ENCODE data around the gene DIRAS1.
"Not testable (repeated sequence)": the region's sequence is repeated elsewhere in the genome, so short reads cannot be mapped to it uniquely, and the experiment has no call there.

The DIRAS1 gene

DNA sequence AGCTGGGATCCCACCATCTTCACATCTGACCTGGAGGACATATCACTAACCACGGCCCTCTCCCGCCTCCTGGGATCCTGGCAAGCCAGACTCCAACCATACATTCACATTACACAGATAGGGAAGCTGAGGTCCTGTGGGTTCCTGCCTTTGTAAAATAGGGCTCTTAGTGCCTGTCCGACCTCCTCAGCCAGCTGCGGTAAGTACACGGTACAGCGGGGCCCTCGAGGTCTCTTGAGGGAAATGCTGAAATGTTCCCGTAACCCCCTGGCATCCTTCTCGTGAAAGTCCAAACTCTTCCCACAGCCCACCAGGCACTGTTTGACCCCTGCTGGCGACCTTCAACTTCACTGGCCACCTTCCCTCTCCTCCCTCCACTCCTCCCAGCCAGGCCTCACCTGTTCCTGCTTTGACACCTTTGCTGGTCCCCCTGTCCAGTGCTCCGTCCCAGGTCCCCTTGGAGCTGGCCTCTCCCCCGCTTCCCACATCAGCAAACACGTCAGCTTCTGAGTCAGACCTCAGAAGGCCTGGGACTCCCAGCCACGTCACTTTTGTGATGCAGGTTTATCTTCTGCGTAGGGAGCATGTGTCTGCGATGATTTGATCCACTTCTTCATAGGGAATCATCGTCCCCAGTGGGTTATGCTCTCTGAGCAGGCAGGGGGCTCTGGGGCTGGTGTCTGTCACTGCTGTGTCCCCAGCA lies 9.8 kb downstream of the DIRAS1 start:
- no peak for DNase-seq

DNA sequence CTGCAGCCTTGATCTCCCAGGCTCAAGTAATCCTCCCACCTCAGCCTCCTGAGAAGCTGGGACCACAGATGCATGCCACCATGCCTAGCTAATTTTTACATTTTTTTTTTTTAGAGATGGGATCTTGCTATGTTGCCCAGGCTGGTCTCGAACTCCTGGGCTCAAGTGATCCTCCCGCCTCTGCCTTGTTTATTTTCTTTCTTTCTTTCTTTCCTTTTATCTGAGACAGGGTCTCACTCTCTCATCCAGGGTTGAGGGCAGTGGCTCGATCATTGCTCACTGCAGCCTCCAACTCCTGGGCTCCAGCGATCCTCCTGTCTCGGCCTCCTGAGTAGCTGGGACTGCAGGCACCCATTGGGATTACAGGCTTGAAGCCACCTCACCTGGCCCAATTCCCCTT lies 14.9 kb downstream of the DIRAS1 start:
- DNase-seq, result no peak

DNA sequence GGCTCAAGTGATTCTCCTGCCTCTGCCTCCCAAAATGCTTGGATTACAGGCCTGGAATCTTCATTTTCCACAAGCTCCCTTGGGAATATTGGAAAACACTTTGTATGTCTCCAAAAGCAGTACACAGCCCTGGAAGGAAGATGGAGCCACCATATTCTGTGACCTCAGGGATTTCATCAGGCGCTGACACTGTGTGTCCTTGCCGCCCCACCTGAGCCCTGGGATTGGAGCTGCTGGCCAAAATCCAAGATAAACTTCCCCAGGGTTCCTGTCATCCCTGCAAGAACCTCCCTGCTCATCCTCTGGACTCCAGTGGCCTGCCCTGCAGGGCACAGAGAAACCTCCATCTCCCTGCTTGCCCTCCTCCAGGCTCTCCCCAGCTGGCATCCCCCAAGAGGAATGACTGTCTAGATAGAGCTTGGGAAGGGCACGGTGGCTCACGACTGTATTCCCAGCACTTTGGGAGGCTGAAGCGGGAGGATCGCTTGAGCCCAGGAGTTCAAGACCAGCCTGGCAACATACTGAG lies 17.4 kb downstream of the DIRAS1 start:
- DNase-seq, result no peak

DNA sequence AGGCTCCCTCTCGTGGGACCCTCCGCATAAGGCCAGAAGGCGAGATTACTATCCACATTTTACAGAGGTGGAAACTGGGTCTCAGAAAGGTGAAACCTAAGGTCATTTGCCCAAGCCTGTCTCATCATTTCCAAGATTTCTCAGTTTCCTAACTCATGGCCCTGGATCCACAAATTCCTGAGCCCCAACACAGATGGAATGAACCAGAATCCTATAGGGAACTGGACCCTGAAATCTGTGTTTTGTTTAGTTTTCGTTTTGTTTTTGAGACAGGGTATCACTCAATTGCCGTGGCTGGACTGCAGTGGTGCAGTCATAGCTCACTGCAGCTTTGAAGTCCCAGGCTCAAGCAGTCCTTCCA lies 18.1 kb downstream of the DIRAS1 start:
- no peak for DNase-seq

DNA sequence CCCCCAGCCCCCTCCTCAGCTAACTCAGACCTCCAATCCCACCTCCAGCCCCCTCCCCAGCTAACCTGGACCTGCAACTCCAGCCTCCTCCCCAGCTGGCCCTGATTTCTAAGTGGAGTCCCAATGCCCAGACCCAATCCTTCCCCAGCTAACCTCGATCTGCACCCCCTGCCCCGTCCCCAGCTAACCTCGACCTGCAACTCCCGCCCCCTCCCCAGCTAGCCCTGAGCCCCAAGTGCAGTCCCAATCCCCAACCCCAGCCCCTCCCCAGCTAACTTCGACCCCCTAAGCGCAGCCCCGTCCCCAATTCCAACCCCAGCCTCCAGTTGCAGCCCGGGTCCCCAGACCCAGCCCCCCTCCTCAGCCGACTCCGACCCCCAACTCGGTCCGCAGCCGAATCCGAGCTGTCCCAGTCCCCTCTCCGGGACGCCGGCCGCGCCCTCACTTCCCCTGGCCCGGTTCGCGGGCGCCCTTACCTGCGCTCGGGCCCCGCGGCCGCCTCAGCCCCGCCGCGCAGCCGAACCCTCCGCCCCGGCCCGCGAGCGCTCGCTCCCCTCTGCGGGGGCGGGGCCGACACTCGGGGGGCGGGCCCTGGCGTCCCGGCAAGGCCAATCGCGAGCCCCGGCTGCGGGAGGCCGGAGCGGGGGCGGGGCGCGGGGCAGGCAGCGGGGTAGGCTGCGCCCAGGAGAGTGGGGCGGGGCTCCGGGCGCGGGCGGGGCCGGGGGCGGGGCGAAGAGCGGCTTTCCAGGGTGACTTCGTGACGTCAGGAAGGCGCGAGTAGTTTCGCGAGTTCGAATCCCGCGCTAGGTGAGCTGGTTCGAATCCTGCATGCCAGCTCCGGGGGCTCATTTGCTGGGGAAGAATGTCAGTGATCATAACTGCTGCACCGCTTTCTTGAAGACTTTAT lies 18.7 kb downstream of the DIRAS1 start, which contains the start of gene GNG7:
TSS of gene GNG7 (minus strand) at position 525 of the 907 bp plus-strand sequence. CDS start 182,006 bp downstream, outside the sequence.
- DNase-seq, result peak; percentile 64

DNA sequence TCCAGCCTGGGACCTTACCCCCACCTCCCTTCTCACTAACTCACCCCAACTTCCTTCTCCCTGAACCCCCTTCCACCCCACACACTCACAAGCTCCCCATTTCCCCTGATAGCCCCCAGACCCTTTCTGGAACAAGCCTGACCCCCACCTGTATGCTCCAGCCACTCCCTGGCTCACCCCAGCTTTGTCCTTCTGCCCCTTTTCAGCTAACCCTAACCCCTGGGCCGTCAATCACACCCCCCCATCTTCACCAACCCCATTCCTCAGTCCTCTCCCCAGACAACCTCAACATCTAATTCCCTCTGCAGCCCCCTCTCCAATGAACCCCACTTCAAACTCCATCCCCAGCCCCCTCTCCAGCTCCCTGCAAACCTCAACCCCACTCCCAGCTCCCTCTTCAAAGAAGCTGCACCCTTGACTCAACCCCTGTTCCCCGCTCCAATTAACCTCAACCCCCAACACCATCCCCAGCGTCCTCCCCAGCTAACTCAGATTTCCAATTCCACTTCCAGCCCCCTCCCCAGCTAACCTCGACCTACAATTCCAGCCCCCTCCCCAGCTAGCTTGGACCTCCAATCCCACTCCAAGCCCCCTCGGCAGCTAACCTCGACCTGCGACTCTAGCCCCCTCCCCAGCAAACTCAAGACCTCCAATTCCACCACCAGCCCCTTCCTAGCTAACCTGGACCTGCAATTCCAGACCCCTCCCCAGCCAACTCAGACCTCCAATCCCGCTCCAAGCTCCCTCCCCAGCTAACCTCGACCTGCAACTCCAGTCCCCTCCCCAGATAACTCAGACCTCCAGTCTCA lies 19.6 kb downstream of the DIRAS1 start:
- DNase-seq, result no peak

DNA sequence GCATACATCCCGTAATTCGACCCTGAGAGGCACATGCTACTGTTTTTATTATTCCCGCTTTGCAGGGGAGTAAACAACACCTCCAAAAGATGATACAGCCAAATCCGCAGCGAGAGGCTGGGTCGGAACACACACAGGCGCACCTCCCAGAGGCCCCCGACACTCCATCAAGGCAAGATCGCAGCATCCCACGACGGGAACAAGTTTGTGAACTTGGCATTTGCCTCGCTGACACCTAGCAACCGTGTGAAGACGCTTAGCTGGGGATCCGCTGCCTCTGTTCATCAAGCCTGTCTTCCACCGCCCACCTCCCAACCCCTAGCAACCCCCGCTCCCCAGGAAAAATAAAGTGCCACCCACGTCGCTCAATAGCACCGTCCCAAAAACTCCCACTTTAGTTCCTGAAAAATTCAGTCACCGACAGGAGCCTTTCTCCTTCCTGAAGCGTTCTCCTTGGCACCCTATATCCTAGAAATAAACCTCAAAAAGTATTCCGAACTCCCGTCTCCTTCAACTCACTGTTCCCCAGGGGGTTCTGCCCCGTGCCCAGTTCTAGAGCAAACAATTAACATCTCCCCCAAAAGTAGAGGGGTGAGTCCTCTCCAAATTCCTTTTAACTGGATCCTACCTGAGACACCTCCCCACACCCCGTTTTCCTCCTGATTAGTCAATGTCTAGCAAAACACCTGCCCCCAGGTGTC lies 20.4 kb downstream of the DIRAS1 start:
- DNase-seq, result no peak

DNA sequence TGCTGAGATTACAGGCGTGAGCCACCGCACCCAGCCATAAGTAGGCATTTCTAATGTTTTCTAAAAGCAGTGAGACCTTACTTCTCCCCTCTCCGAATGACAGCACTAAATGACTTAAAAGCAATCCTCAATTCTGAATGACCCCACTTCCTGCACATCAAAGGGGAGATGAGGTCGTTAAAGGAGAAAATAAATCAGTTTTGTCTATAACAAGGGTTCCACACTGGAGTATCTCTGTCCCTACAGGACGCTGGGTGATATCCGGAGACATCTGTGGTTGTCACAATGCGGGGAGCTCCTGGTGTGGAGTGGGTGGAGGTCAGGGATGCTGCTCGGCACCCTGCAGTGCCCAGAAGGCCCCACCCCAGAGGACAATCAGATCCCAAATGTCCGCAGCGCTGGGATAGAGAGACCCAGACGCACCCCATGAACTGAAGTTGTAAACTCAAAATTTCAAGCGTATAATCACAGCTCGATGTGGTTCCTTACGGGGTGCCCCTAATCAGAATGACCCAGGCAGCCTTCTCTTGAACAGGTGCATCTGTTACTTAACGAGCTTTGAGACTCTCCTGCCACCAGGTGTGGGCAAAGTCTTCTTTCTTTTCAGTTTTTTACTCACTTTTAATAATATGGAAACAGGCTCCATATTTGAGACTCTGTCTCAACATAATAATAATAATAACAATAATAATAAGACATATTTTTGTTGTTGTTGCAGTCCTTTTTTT lies 21.6 kb downstream of the DIRAS1 start:
- DNase-seq, result no peak

DNA sequence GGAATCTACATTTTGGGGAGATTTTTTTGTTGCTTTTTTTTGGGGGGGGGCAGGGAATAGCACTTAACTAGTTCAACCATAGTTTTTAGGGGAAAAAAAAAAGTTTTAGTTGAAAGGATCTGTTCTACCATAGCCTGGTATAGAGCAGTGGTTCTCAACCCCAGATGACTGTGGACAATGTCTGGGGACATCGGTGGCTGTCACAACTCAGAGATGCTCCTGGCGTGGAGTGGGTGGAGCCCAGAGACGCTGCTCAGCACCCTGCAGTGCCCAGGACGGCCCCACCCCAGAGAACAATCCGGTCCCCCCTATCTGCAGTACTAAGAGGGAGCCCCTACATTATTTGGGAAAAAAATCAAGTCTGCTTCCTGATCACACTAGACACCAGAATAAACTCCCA lies 27.0 kb downstream of the DIRAS1 start:
- no peak for DNase-seq

DNA sequence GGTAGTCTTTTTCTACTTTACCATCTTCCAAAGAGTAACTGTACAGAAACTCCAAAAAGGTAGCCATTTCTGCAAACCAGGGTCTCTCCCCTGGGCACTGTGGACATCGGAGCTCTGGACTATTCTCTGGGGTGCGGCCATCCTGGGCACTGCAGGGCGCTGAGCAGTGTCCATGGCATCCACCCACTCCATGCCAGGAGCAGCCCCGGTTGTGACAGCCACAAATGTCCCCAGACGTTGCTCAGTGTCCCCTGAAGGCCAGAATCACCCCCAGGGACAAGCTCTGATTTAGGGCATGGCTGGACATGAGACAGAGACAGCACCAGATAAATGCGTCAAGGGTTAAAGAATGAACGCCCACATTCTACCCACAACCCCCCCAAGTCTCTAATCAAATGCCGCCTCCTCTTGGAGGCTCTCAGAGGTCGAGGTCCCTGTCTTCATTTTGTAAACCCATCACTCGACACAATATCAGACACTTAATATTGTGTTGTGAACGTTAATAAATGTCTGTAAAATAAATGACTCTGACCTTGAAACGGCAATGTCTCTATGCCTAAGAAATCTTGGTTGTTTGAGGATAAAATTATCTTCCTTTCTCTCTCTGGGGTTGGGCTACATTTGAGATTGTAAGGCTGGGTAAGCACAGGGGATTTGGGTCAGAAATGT lies 27.5 kb downstream of the DIRAS1 start:
- no peak for DNase-seq

DNA sequence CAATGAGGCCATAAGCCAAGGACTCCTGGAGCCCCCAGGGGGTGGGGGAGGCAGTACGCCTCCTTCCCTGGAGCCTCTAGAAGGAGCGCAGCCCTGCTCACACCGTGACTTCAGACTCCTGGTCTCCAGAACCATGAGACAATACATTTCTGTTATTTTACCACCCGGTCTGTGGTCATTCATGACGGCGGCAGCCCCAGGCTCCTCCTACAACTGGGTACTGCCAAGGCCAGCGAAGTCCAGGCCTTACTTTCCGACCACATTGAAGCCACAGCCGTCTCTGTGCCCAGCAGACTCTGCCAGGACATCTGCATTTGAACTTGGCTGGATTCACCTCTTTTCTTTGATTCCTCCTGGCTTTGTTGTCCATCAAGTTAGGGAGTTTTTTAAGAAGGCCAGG lies 29.2 kb downstream of the DIRAS1 start:
- DNase-seq, result no peak

DNA sequence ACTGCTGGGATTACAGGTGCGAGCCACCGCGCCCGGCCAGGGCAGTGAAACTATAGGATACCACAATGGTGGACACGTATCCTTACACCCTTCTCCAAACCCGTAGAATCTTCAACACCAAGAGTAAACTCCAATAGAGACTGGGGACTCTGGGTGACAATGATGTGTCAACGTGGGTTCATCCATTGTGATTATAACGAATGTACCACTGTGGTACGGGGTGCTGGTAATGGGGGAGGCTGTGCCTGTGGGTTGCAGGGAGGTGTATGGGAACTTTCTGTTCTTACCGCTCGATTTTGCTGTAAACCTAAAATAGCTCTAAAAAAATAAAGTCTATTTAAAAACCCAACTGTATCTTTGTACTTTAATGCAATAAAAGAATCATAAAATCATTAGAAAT lies 30.3 kb downstream of the DIRAS1 start:
- no peak for DNase-seq

DNA sequence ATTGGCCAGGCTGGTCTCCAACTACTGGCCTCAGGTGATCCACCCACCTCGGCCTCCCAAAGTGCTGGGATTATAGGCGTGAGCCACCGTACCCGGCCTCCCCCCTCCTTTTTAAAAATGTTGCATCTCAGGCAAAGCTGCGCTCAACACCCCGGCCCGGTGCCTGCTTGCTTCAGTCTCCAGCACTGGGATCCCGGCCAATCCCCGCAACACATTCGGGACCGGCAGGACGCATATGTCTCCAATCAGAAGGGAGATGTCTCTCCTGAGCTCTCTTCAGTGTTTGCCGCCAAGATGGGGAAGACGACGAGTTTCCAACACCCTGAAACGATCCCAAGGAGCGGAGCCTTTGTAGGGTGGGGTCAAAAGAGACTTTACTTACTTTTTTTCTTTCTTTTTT lies 34.8 kb downstream of the DIRAS1 start:
- DNase-seq, result no peak

DNA sequence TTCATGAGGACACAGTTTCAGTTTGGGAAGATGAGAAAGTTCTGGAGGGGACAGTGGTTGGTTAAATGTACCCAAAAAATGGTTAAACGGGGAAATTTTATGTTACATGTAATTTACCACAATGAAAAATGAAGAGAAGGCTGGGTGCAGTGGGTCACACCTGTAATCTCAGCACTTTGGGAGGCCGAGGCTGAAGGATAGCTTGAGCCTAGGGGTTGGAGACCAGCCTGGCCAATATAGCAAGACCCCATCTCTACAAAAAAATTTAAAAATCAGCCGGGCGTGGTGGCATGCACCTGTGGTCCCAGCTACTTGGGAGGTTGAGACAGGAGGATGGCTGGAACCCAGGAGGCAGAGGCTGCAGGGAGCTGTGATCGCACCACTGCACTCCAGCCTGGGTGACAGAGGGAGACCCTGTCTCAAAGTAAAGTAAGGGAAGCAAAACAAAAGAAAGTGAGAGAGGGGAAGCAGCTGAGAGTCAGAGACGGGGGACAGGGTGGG lies 35.9 kb downstream of the DIRAS1 start:
- no peak for DNase-seq

DNA sequence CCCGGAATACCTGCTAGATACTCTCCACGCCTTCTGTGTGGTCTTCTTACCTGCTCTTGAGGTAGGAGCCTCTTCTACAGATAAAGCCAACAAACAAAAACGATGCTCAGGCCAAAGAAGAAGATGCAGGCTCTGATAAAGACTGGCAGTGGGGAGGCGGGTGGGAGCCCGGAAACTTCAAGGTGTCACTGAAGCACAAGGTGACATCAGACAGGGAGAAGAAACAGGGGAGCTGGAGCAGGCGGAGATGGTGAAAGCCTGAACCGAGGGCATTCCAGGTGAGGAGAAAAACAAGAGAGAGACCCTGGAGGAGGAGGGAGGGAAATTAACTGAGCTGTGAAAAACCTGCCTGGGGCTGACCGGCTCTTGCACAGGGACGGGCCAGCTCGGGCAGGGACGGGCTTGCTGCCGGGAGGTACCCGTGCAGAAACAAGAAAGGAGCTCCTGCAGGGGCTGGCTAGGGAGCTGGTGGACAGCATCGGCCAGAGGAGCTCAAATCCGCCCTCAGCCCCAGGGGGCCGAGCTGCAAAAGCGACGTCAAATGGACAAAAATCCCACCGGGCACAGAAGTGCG lies 37.7 kb downstream of the DIRAS1 start:
- DNase-seq, result peak; percentile 25

DNA sequence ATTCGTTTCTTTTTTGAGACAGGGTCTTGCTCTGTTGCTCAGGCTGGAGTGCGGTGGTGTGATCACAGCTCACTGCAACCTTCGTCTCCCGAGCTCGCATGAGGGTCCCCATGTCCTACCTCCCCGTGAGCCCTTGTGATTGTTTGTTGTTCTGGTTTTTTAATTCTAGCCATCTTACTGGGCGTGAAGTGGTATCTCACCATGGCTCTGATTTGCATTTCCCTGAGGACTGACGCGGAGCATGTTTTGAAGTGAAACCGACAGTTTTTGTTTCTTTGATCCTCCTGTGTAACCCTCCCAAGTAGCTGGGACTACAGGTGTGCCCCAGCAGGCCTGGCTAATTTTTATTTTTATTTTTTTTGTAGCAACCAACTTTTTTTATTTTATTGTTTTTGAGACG lies 40.4 kb downstream of the DIRAS1 start:
- no peak for DNase-seq

DNA sequence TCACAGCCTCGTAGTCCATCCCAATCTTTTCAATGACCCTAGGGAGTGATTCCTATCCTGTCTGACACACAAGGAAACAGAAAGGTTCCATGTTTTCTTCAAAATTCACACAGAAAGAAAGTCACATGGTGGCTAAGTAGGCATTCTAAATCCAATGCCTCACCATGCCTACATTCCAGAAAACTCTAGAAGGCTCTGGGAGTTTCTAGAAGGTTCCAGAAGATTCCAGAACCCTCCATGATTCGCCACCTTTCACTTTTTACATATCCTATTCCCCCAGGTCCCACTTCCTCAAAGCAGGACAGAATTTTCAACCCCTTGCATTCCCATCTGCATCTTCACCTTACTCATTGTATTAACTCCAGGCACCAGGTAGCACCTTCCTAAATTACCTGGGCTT lies 41.7 kb downstream of the DIRAS1 start:
- no peak for DNase-seq

DNA sequence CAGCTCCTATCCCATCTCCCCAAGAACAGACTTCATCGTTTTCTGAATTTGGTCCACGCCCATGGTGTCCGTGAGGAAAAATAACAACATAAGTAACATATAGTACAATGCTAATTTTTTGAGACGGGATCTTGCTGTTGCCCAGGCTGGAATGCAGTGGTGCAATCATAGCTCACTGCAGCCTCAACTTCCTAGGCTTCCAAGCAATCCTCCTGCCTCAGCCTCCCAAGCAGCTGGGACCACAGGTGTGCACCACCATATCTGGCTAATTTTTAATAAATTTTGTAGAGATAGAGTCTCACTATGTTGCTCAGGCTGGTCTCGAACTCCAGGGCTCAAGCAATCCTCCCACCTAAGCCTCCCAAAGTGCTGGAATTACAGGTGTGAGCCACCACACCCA lies 42.2 kb downstream of the DIRAS1 start:
- not testable (repeated sequence) for DNase-seq

DNA sequence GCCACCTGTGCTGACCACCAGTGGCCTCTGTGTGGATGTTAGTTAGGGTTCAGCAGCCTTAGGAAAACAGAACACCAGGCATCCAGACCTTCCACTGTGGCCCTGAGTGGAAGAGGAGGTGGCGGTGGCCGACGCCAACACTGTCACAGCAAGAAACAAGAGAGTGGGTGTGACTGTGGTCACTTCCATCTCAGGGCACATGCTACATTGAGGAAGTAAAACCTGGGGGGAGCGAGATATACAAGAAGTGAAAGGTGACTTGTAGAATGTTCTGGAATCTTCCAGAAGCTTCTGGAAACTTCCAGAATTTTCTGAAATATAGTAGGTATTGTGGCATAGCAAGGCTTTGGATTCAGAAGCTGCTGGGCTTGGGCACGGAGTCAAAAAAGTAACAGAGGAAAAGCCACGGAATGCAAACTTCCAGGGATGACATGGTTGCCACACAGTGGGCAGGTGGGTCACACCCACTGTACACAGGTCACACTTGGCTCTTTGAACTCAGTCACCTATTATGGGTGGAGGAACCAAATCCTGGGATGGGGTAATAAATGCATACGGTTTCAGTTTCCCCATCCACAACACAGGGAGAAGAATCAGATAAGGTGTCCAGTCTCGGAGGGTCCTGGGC lies 43.0 kb downstream of the DIRAS1 start:
- DNase-seq, result no peak

DNA sequence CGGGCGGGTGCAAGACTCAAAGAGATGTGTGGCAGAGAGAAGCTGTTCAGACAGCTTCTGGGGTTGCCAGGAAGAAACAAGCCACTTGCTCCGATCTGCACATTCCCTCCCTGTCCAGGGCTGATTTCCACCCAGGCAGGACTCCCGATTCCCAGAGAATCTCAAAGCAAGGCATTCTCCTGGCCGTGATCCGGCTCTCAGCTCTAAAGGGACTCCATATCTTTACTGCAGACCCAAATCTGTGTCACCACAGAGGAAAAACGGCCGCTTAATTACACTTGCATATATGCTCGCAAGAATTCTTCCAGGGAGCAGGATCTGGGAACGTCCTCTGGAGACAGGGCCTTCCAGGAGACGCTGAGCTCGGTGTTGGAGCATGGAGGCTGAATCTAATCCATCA lies 44.3 kb downstream of the DIRAS1 start:
- DNase-seq, result no peak

Data from right kidney (tissue), 1 donor.